Astrocyte (in vitro differentiated cells and primary cell): Measurements from ENCODE around the gene COL26A1.

Source experiments
- EZH2 ChIP-seq: IDR thresholded peaks from 2 replicates; pipeline ENCODE4 v1.6.1; 2012; ENCODE audit warnings: mild to moderate bottlenecking, low read length, inconsistent platforms; ENCODE audit not compliant: insufficient read depth
- TF ChIP-seq, protein P1 (sequence below): IDR thresholded peaks from 2 replicates; pipeline ENCODE4 v1.5.1; 2011; ENCODE audit warnings: low read depth, mild to moderate bottlenecking, inconsistent platforms, low read length, moderate library complexity; ENCODE audit not compliant: insufficient read depth

DNA sequence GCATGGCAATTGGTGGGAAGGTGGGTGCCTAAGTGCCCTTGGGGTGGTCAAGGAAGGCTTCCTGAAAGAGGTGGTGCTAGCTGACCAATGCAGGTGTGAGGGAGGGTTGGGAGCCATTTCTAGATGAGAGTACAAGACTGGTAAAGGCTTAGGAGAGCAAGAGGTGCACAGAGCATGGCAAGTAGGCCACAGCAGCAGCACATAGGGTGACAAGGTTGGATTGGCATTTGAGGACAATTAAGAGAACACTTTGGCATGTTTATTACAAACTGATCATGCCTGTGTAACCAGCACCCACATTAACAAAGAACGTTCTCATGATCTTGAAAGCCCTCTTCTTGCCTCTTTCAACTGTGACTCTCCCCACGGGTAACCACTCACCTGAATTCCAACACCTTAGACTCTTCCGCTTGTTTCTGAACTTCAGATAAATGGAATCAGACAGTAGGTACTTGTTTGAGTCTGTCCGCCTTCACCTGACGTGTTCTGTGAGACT is 158.8 kb downstream of the COL26A1 start:
- TF ChIP-seq, protein P1, sequence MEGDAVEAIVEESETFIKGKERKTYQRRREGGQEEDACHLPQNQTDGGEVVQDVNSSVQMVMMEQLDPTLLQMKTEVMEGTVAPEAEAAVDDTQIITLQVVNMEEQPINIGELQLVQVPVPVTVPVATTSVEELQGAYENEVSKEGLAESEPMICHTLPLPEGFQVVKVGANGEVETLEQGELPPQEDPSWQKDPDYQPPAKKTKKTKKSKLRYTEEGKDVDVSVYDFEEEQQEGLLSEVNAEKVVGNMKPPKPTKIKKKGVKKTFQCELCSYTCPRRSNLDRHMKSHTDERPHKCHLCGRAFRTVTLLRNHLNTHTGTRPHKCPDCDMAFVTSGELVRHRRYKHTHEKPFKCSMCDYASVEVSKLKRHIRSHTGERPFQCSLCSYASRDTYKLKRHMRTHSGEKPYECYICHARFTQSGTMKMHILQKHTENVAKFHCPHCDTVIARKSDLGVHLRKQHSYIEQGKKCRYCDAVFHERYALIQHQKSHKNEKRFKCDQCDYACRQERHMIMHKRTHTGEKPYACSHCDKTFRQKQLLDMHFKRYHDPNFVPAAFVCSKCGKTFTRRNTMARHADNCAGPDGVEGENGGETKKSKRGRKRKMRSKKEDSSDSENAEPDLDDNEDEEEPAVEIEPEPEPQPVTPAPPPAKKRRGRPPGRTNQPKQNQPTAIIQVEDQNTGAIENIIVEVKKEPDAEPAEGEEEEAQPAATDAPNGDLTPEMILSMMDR: no peak
- no peak for TF ChIP-seq EZH2
